ENCODE measurements around the gene C19orf12. TPM values are rescaled to one million over a fixed set of nuclear protein-coding genes. Genes with fewer than 3 reads are reported as not detected.

The C19orf12 gene
- total RNA-seq, 1 donor from 2014 or later = 66.7 TPM

DNA sequence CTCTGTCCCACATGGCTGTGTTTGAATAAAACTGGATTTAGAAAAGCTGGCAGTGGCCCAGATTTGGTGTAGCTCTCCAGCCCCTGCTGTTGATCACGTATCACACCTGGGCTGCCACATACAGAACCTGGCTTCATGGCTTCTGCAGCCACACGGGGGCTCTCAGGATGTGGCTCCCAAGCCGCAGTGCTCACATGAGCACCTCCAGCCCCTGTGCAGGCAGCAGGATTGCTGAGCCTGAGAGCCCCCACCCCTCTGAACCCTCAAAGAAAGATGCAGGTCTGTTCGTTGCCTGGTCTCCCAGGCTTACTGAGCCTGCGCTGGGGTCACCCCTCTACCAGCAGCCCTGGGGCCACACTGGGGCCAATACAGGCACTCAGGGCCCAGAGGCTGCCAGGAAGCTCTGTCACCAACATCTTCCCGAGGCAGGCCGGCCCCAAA lies 47.1 kb downstream of the C19orf12 start:
- Mint-ChIP-seq H3K27me3 (ENCODE audit: unreplicated experiment) (peaks cover 12% of the 10 kb centered on the region), H3K36me3 (ENCODE audit: unreplicated experiment) (no peaks in the 10 kb centered on the region), H3K4me3 (ENCODE audit: unreplicated experiment) (no peak overlapping the region), H3K27ac (ENCODE audit: unreplicated experiment) (no peak overlapping the region), H3K4me1 (ENCODE audit: low read depth, unreplicated experiment) (no peaks in the 10 kb centered on the region), H3K9me3 (ENCODE audit: unreplicated experiment) (peaks cover 4% of the 10 kb centered on the region)
- DNase-seq = no peak
- TF ChIP-seq, protein P1, sequence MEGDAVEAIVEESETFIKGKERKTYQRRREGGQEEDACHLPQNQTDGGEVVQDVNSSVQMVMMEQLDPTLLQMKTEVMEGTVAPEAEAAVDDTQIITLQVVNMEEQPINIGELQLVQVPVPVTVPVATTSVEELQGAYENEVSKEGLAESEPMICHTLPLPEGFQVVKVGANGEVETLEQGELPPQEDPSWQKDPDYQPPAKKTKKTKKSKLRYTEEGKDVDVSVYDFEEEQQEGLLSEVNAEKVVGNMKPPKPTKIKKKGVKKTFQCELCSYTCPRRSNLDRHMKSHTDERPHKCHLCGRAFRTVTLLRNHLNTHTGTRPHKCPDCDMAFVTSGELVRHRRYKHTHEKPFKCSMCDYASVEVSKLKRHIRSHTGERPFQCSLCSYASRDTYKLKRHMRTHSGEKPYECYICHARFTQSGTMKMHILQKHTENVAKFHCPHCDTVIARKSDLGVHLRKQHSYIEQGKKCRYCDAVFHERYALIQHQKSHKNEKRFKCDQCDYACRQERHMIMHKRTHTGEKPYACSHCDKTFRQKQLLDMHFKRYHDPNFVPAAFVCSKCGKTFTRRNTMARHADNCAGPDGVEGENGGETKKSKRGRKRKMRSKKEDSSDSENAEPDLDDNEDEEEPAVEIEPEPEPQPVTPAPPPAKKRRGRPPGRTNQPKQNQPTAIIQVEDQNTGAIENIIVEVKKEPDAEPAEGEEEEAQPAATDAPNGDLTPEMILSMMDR (IDR thresholded peaks at IDR 0.05; ENCODE audit: partially characterized antibody, unreplicated experiment) = no peak

DNA sequence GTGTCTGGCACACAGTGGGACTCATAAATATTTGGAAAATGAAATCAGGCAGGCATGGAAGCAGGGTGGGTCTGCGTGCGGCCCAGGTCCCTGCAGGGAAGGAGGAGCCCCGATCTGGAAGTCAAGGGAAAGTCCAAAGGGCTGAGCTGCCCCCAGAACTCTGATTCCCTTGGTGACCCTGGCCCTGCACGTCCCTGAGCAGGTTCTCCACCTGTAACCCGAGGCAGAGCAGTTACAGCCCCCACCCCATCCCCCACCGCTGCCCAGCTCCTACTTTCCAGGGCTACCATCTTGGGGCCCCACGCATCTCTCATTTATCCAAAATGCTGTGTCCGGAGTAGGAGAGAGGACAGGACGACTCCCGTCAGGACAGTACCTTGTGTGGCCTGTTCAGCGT lies 47.7 kb downstream of the C19orf12 start:
- H3K9me3 Mint-ChIP-seq (ENCODE audit: unreplicated experiment) = peaks cover 1% of the 10 kb centered on the region
- no peak overlapping the region for H3K27ac Mint-ChIP-seq (ENCODE audit: unreplicated experiment)

DNA sequence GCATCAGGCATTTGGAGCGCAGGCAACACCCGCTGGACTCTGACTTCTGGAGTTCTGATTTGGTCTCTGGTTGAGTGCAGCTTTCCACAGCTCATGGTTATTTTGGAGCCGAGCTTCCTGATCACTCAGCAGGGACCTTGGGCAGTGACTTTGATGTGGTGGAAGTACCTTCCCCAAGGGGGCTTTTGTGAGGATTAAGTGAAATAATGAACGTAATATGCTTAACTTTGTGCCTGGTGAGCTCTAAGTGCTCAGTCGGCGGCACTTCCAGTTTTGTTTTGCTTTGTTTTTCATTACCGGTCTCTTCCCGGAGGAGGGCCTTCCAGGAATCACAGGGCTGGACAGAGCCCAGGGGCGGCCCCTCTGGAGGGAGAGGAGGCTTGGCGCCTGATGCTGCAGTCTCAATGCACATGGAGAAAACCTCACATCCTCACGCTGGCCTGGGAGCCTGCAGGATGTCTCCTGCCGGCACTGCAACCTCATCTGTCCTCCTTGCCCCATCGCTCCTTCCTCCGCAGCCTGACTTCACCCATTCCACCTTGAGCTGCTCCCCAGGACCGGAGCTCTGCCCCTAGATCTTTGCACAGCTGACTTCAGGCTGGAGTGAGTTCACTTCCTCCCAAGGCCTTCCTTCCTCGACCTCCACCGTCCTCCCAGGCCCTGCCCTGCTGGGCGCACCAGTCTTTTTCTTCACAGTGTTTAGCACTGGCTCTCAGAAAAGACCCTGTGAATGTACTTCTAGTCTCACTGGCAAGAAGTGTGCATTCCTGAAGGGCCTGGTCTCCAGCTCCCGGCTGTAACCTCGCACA lies 48.3 kb downstream of the C19orf12 start:
- Mint-ChIP-seq H3K36me3 (ENCODE audit: unreplicated experiment) (no peaks in the 10 kb centered on the region), H3K27ac (ENCODE audit: unreplicated experiment) (no peak overlapping the region), H3K4me3 (ENCODE audit: unreplicated experiment) (peak overlapping the region; percentile 59), H3K27me3 (ENCODE audit: unreplicated experiment) (peaks cover 9% of the 10 kb centered on the region), H3K4me1 (ENCODE audit: low read depth, unreplicated experiment) (no peaks in the 10 kb centered on the region), H3K9me3 (ENCODE audit: unreplicated experiment) (no peaks in the 10 kb centered on the region)
- DNase-seq = no peak
- TF ChIP-seq, protein P1 (IDR thresholded peaks at IDR 0.05; ENCODE audit: partially characterized antibody, unreplicated experiment) = no peak

More for the DNA sequence above, 47.7 kb downstream of the C19orf12 start:
- Mint-ChIP-seq H3K36me3 (ENCODE audit: unreplicated experiment) (no peaks in the 10 kb centered on the region), H3K4me3 (ENCODE audit: unreplicated experiment) (no peak overlapping the region), H3K4me1 (ENCODE audit: low read depth, unreplicated experiment) (no peaks in the 10 kb centered on the region), H3K27me3 (ENCODE audit: unreplicated experiment) (peaks cover 10% of the 10 kb centered on the region)
- TF ChIP-seq, protein P1 (IDR thresholded peaks at IDR 0.05; ENCODE audit: partially characterized antibody, unreplicated experiment) = no peak
- no peak for DNase-seq

DNA sequence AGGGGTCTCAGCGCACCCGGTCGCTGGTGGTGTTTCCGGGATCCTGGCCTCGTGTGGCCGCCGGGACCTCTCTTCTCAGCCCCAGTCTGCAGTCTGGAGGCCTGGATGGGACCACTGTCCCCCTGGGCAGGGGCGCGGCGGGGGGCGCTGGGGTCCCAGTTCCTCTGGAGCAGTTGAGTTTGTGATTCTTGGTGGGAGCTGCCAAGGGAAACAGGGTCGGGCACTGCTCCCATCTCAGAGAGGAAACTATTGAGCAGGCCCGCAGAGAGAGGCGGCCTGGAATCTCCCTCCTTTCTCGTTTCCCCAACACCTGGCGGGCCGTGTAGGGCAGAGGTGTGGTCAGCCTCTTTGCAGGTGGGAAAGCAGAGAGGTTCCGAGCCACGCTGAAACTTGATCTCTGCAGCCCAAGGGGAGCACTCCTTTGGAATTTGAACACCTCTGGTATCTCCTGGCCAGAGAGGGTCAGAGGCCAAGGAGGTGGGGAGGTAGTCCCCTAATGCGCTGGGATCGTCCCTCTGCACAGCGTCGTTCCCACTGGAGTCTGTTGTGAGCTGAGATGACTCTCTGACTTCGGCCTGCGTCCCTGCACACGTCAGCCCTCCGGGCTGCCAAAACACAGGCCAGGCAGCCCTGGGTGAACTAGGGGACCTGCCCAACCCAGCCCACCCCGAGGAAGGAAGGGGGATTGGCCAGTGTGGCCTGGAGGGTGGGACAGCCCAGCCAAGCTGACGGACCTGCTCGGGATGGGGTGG lies 49.1 kb downstream of the C19orf12 start:
- Mint-ChIP-seq H3K27ac (ENCODE audit: unreplicated experiment) (no peak overlapping the region), H3K4me1 (ENCODE audit: low read depth, unreplicated experiment) (no peaks in the 10 kb centered on the region), H3K4me3 (ENCODE audit: unreplicated experiment) (peak overlapping the region; percentile 59), H3K9me3 (ENCODE audit: unreplicated experiment) (no peaks in the 10 kb centered on the region), H3K36me3 (ENCODE audit: unreplicated experiment) (no peaks in the 10 kb centered on the region), H3K27me3 (ENCODE audit: unreplicated experiment) (peaks cover 11% of the 10 kb centered on the region)
- TF ChIP-seq, protein P1 (IDR thresholded peaks at IDR 0.05; ENCODE audit: partially characterized antibody, unreplicated experiment) = no peak
- no peak for DNase-seq
